Body of pancreas (tissue), 4 donors: Measurements from ENCODE around the gene CCDC6.

Experiments used
- CTCF ChIP-seq, 7 experiments: fragments of 450-650 bp in 4 of 7; fragments of 200-600 bp in 3 of 7; sonication (generic) in 3 of 7; IDR thresholded peaks; one replicate each; pipeline ENCODE4 v1.5.1; 2016 to 2019; ENCODE audit warnings: antibody characterized with exemption in 7 of 7
- POLR2A ChIP-seq, 3 donors: fragments of 450-650 bp; IDR thresholded peaks; one replicate each; pipeline ENCODE4 v1.6.1; 2016; ENCODE audit warnings: antibody characterized with exemption in 3 of 3, mild to moderate bottlenecking in 2 of 3

- TF ChIP-seq CTCF (IDR thresholded peaks at IDR 0.05) (no peak), POLR2A (IDR thresholded peaks at IDR 0.05) (no peak)
Measured at GRCh38 chr10:59748834-59749233, 157.5 kb downstream of the CCDC6 start.
